Endothelial cell of umbilical vein (primary cell): ENCODE measurements around the gene LRRC23.

Source experiments
- POLR2A ChIP-seq: IDR thresholded peaks from 2 replicates; pipeline ENCODE4 v1.6.1; 2012; ENCODE audit warnings: low read depth, mild to moderate bottlenecking, control low read depth, low read length
- POLR2AphosphoS5 ChIP-seq: IDR thresholded peaks from 2 replicates; pipeline ENCODE4 v1.6.1; 2012; ENCODE audit warnings: low read depth, mild to moderate bottlenecking, control low read depth, low read length, moderate library complexity; ENCODE audit not compliant: insufficient read depth
- TF ChIP-seq, protein P1 (sequence below), 2 donors: IDR thresholded peaks; 1 replicate in 1 of 2; 2 replicates in 1 of 2; pipeline ENCODE4 v1.5.1; 2011; ENCODE audit warnings: low read length in 2 of 2, mild to moderate bottlenecking in 2 of 2, moderate library complexity in 2 of 2, control low read depth in 1 of 2, inconsistent platforms in 1 of 2, low read depth in 1 of 2; ENCODE audit not compliant: insufficient read depth in 1 of 2; ENCODE audit errors: extremely low read depth in 1 of 2

DNA sequence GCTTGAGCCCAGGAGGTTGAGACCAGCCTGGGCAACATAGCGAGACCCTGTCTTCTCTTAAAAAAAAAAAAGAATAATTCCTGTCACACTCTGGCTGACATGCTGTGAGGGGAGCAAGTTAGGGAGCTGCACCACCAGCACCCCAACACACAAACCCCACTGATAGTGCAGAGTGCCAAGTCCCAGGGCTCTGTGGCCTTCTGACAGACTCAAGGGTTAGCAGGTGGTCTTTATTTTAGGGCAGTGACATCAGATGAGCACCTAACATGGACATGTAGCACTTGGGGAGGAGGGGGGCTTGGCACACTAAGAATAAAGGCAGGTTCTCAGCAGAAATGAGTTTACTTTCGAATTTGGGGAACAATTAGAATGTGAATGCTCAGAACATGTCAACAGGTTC is 45.8 kb upstream of the LRRC23 start:
- TF ChIP-seq, protein P1, sequence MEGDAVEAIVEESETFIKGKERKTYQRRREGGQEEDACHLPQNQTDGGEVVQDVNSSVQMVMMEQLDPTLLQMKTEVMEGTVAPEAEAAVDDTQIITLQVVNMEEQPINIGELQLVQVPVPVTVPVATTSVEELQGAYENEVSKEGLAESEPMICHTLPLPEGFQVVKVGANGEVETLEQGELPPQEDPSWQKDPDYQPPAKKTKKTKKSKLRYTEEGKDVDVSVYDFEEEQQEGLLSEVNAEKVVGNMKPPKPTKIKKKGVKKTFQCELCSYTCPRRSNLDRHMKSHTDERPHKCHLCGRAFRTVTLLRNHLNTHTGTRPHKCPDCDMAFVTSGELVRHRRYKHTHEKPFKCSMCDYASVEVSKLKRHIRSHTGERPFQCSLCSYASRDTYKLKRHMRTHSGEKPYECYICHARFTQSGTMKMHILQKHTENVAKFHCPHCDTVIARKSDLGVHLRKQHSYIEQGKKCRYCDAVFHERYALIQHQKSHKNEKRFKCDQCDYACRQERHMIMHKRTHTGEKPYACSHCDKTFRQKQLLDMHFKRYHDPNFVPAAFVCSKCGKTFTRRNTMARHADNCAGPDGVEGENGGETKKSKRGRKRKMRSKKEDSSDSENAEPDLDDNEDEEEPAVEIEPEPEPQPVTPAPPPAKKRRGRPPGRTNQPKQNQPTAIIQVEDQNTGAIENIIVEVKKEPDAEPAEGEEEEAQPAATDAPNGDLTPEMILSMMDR (IDR thresholded peaks at IDR 0.05; ENCODE audit: extremely low read depth in 1 of 2, insufficient read depth in 1 of 2, low read depth in 1 of 2, low read length in 2 of 2), result no peak
- TF ChIP-seq POLR2AphosphoS5 (no peak), POLR2A (no peak)
